ENCODE results near the gene LGALS4.
"Not testable (repeated sequence)": the region's sequence is repeated elsewhere in the genome, so short reads cannot be mapped to it uniquely, and the experiment has no call there.

The LGALS4 gene

GRCh38 chr19:38799104-38799503, 13.6 kb downstream of the LGALS4 start:
- H3K9me3 ChIP-seq (ENCODE audit: control insufficient read depth, insufficient read depth, low read length) = no peaks in the 10 kb centered on the region
- no peaks in the 10 kb centered on the region for H3K9me2 ChIP-seq (replicated peaks; ENCODE audit: control insufficient read depth, low read length)
- no peaks in the 10 kb centered on the region for H4K20me1 ChIP-seq (ENCODE audit: control insufficient read depth, insufficient read depth, low read depth, low read length)
- no peaks in the 10 kb centered on the region for H3K36me3 ChIP-seq (ENCODE audit: control insufficient read depth, low read length)
- no peaks in the 10 kb centered on the region for H3K79me2 ChIP-seq (ENCODE audit: control insufficient read depth, low read length)
- no peaks in the 10 kb centered on the region for H3K27me3 ChIP-seq (ENCODE audit: control insufficient read depth, low read length)
- H3K4me1 ChIP-seq (ENCODE audit: control insufficient read depth, low read length) = peaks cover 9% of the 10 kb centered on the region
- no peaks in the 10 kb centered on the region for H3F3A ChIP-seq (ENCODE audit: control insufficient read depth, insufficient read depth)
- H3K4me3 ChIP-seq (ENCODE audit: low read length) = no peak overlapping the region
- H3K27ac ChIP-seq (ENCODE audit: low read depth, low read length) = no peak overlapping the region
- no peak overlapping the region for H3K4me2 ChIP-seq (ENCODE audit: low read length)
- no peak for TF ChIP-seq EZH2phosphoT487 (IDR thresholded peaks at IDR 0.05; ENCODE audit: borderline replicate concordance, low read length)
- TF ChIP-seq, protein P1, sequence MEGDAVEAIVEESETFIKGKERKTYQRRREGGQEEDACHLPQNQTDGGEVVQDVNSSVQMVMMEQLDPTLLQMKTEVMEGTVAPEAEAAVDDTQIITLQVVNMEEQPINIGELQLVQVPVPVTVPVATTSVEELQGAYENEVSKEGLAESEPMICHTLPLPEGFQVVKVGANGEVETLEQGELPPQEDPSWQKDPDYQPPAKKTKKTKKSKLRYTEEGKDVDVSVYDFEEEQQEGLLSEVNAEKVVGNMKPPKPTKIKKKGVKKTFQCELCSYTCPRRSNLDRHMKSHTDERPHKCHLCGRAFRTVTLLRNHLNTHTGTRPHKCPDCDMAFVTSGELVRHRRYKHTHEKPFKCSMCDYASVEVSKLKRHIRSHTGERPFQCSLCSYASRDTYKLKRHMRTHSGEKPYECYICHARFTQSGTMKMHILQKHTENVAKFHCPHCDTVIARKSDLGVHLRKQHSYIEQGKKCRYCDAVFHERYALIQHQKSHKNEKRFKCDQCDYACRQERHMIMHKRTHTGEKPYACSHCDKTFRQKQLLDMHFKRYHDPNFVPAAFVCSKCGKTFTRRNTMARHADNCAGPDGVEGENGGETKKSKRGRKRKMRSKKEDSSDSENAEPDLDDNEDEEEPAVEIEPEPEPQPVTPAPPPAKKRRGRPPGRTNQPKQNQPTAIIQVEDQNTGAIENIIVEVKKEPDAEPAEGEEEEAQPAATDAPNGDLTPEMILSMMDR (IDR thresholded peaks at IDR 0.05; ENCODE audit: low read depth, low read length, poor library complexity, severe bottlenecking) = no peak

- H3F3A ChIP-seq (ENCODE audit: control insufficient read depth, insufficient read depth); H3K27me3 ChIP-seq (ENCODE audit: control insufficient read depth, low read length); H3K79me2 ChIP-seq (ENCODE audit: control insufficient read depth, low read length); H3K36me3 ChIP-seq (ENCODE audit: control insufficient read depth, low read length); H3K9me3 ChIP-seq (ENCODE audit: control insufficient read depth, insufficient read depth, low read length); H3K27ac ChIP-seq (ENCODE audit: low read depth, low read length); H4K20me1 ChIP-seq (ENCODE audit: control insufficient read depth, insufficient read depth, low read depth, low read length); H3K9me2 ChIP-seq (replicated peaks; ENCODE audit: control insufficient read depth, low read length); H3K4me2 ChIP-seq (ENCODE audit: low read length); H3K4me3 ChIP-seq (ENCODE audit: low read length): not testable (repeated sequence)
- peaks cover 12% of the 10 kb centered on the region for H3K4me1 ChIP-seq (ENCODE audit: control insufficient read depth, low read length)
Measured at GRCh38 chr19:38797781-38798180, 15.0 kb downstream of the LGALS4 start.

GRCh38 chr19:38796154-38796553, 16.6 kb downstream of the LGALS4 start:
- H3K27me3 ChIP-seq (ENCODE audit: control insufficient read depth, low read length) = peaks cover 4% of the 10 kb centered on the region
- H3K27ac ChIP-seq (ENCODE audit: low read depth, low read length) = no peak overlapping the region
- H3K36me3 ChIP-seq (ENCODE audit: control insufficient read depth, low read length) = no peaks in the 10 kb centered on the region
- no peaks in the 10 kb centered on the region for H3K9me2 ChIP-seq (replicated peaks; ENCODE audit: control insufficient read depth, low read length)
- no peaks in the 10 kb centered on the region for H3K79me2 ChIP-seq (ENCODE audit: control insufficient read depth, low read length)
- no peak overlapping the region for H3K4me3 ChIP-seq (ENCODE audit: low read length)
- TF ChIP-seq, protein P1 (IDR thresholded peaks at IDR 0.05; ENCODE audit: low read depth, low read length, poor library complexity, severe bottlenecking) = no peak
- TF ChIP-seq EZH2phosphoT487 (IDR thresholded peaks at IDR 0.05; ENCODE audit: borderline replicate concordance, low read length) = no peak
- H3F3A ChIP-seq (ENCODE audit: control insufficient read depth, insufficient read depth) = no peaks in the 10 kb centered on the region
- peaks cover 18% of the 10 kb centered on the region for H3K4me1 ChIP-seq (ENCODE audit: control insufficient read depth, low read length)
- no peak overlapping the region for H3K4me2 ChIP-seq (ENCODE audit: low read length)
- H3K9me3 ChIP-seq (ENCODE audit: control insufficient read depth, insufficient read depth, low read length) = no peaks in the 10 kb centered on the region
- no peaks in the 10 kb centered on the region for H4K20me1 ChIP-seq (ENCODE audit: control insufficient read depth, insufficient read depth, low read depth, low read length)

GRCh38 chr19:38795549-38795948, 17.2 kb downstream of the LGALS4 start:
- H3F3A ChIP-seq (ENCODE audit: control insufficient read depth, insufficient read depth) = no peaks in the 10 kb centered on the region
- no peaks in the 10 kb centered on the region for H3K9me3 ChIP-seq (ENCODE audit: control insufficient read depth, insufficient read depth, low read length)
- peaks cover 18% of the 10 kb centered on the region for H3K4me1 ChIP-seq (ENCODE audit: control insufficient read depth, low read length)
- H3K27ac ChIP-seq (ENCODE audit: low read depth, low read length) = no peak overlapping the region
- TF ChIP-seq, protein P1 (IDR thresholded peaks at IDR 0.05; ENCODE audit: low read depth, low read length, poor library complexity, severe bottlenecking) = no peak
- no peak for TF ChIP-seq EZH2phosphoT487 (IDR thresholded peaks at IDR 0.05; ENCODE audit: borderline replicate concordance, low read length)
- no peaks in the 10 kb centered on the region for H3K9me2 ChIP-seq (replicated peaks; ENCODE audit: control insufficient read depth, low read length)
- H3K4me2 ChIP-seq (ENCODE audit: low read length) = no peak overlapping the region
- H3K79me2 ChIP-seq (ENCODE audit: control insufficient read depth, low read length) = no peaks in the 10 kb centered on the region
- H3K36me3 ChIP-seq (ENCODE audit: control insufficient read depth, low read length) = no peaks in the 10 kb centered on the region
- H3K27me3 ChIP-seq (ENCODE audit: control insufficient read depth, low read length) = peaks cover 4% of the 10 kb centered on the region
- H3K4me3 ChIP-seq (ENCODE audit: low read length) = no peak overlapping the region
- no peaks in the 10 kb centered on the region for H4K20me1 ChIP-seq (ENCODE audit: control insufficient read depth, insufficient read depth, low read depth, low read length)

All from DOHH2 (cell line).